GM20431 (cell line): ENCODE results near the gene TIMM23.

Source experiments
- in situ Hi-C: fragments of 300-500 bp; cut with MseI, MboI; formaldehyde crosslinking; loops from one replicate; pipeline ENCODE4 v1.15.0; 2020; ENCODE audit warnings: low sequenced_read_pairs; ENCODE audit not compliant: unreplicated experiment

The TIMM23 gene

DNA sequence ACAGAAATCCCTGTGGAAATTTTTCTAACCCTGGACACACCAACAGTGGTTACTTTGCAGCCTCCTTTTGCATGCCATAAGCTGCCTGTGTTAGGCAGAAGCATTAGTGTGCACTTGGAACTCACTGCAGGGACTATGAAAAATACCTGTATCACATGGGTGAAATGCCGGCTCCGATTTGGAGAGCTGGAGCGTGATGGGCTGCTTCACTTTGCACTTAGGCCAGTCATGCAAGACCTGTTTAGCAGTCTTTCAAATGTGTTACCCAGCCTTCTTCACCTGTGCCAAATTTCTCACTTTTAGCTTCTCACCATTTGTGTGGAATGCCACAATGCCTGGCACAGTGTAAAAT, 46.9 kb downstream of the TIMM23 start:
- in situ Hi-C loops: loop anchor here (25.0 kb wide), 2 partner anchors 207 to 782 kb away; no protein-coding TSS in a partner anchor

GRCh38 chr10:46019569-46020343, 47.5 kb downstream of the TIMM23 start:
- in situ Hi-C loops: loop anchor here (25.0 kb wide), 2 partner anchors 207 to 782 kb away; no protein-coding TSS in a partner anchor

DNA sequence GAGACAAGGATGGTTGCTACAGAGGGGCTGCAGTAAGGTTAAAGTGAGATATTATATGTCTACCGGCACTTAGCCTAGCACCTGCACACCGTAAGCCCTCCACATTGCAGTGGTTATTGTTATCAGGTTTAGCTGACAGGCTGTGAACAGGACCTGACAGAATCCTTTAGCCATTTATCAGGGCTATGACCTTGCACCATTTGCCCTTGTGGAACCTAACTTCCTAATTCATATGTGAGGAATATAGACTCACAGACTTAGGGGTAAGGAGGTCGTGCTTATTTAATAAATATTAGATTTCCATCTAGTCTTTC, 48.0 kb downstream of the TIMM23 start:
- in situ Hi-C loops: loop anchor here (25.0 kb wide), 2 partner anchors 208 to 783 kb away; no protein-coding TSS in a partner anchor

- in situ Hi-C loops: loop anchor here (25.0 kb wide), 2 partner anchors 211 to 786 kb away; no protein-coding TSS in a partner anchor
Measured at GRCh38 chr10:46022978-46023702, 50.9 kb downstream of the TIMM23 start.

DNA sequence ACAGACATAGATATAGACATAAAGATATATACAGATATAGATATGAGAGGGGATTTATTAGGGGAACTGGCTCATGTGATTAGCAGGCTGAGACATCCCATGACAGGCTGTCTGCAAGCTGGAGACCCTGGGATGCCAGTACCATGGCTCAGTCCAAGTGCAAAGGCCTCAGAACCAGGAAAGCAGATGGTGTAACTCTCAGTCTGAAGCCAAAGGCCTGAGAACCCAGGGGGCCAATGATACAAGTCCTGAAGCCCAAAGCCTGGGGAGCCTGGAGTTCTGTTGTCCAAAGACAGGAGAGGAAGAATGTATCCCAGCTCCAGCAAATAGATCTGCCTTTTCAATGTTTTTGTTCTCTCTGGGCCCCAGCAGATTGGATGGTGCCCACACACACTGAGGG, 52.7 kb downstream of the TIMM23 start:
- in situ Hi-C loops: loop anchor here (25.0 kb wide), 2 partner anchors 213 to 788 kb away; no protein-coding TSS in a partner anchor

DNA sequence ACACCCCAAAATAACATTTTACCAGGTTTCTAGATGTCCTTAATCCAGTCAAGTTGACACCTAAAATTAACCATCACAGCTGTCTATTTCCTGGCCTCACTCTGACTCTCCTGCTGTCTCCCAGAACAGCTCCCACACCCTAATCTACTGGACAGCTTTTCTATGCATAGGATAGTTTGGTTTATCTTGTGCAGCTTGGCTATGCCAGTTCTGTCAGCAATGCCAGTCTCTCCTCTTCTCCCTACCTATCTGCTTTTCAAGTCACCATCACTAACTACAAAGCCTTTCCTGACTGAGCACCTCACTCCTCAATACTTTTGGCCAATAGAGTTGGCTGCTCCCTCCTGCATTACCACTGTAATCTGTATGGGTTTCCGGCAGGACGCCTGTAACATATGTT, 53.1 kb downstream of the TIMM23 start:
- in situ Hi-C loops: no loop called here

- in situ Hi-C loops: no loop called here
Measured at GRCh38 chr10:46026106-46026505, 53.8 kb downstream of the TIMM23 start.

GRCh38 chr10:46028584-46029460, 56.5 kb downstream of the TIMM23 start:
- in situ Hi-C loops: no loop called here

- in situ Hi-C loops: no loop called here
Measured at GRCh38 chr10:46029461-46030030, 57.3 kb downstream of the TIMM23 start.

DNA sequence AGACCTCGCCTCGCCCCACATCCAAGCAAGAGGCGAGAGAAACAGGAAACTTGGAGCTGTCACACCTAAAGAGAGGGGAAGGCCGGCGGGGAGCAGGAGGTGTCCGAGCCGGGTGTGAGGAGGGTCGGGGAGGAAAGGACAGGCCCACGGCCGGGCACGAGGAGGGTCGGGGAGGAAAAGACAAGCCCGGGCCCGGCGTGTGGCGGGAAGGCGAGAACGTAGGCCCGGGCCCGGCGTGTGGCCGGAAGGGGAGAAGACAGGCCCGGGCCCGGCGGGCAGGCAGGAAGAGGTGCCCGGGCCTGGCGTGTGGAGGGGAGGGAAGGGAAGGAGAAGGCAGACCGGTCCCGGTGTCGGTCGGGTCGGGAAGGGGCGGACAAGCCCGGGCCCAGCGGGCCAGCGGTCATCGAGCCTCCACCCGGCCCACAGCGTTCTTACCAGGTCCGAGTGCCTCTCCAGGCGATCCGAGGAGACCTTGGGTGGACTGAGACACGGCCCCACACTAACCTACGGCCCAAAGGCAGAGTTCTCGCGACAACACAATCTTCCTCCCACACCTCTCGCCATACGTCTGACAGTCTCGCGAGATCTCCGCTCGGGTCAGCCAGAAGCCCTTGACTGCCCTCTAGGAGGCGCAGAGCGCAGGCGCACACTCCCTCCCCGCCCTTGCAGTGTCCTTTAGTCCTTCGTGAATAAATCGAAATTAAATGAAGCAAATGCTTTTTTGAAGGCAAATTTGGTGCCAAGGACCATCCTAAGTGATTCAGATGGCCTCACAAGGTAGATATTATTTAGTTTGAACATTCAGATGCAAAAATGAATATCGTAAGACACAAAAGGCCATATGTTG, 58.0 kb downstream of the TIMM23 start, which contains the start of gene NCOA4:
NCOA4 (minus strand) TSS at position 533 of the 847 bp plus-strand sequence. CDS start 13,943 bp downstream, outside the sequence.
- in situ Hi-C loops: no loop called here

DNA sequence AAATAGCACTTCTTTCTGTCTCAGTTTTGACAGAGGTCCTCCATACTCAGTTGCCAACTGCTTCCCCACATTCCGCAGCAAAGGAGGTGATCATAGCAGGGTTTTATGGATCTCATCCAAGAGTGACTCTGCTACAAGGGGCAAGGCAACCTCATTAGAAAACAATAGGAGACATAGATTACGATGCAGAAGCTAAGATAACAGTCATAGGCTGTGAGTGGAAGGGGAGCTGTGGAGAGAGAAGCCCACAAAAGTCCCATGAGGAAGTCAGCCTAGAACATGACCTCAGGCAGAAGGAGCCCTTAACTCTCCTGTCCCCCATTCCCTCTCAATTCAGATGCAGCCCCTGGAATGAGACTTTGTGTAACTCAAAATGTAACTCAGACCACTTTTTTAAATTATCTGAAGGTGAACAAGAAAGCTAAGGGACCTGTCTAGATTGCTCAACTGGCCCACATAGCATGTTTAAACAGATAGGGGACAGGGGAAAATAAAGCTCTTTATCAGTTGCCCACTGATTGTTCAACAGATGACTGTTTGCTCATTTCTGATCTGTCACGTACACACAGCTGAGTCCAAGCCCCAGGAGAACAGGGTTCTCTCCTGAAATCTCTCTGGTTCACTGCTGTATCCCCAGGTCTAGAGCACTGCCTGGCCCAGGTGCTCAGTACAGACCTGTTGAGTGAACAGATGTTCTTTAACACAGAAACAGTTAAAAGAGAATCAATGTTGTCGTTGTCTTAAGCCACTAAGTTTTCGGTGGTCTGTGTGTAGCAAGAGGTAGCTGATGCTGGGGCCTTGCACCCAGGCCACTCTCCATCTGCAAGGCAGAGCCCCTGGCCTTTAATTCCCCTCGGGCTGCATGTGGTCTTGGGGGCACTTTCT, 59.6 kb downstream of the TIMM23 start:
- in situ Hi-C loops: no loop called here

DNA sequence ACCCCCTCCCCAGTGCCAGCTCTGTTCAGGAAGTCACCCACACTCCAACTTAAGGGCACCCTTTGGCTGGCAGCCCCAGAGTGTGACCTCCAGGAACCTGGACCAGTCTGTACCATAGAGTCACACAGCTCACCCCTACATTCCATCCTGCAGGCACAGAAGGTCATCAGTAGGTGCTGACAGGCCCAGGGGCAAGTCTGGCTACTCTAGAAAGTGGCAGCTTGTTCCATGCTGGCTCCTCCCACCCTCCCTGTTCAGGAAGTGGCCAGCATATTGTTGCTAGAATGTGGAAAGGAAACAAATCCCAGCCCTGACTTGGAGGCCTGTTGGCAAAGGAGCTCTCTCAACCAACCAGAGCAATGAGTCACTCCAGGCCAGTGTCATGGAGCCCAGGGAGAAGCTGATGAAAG, 61.3 kb downstream of the TIMM23 start:
- in situ Hi-C loops: no loop called here

GRCh38 chr10:46035923-46036849, 63.9 kb downstream of the TIMM23 start:
- in situ Hi-C loops: no loop called here

DNA sequence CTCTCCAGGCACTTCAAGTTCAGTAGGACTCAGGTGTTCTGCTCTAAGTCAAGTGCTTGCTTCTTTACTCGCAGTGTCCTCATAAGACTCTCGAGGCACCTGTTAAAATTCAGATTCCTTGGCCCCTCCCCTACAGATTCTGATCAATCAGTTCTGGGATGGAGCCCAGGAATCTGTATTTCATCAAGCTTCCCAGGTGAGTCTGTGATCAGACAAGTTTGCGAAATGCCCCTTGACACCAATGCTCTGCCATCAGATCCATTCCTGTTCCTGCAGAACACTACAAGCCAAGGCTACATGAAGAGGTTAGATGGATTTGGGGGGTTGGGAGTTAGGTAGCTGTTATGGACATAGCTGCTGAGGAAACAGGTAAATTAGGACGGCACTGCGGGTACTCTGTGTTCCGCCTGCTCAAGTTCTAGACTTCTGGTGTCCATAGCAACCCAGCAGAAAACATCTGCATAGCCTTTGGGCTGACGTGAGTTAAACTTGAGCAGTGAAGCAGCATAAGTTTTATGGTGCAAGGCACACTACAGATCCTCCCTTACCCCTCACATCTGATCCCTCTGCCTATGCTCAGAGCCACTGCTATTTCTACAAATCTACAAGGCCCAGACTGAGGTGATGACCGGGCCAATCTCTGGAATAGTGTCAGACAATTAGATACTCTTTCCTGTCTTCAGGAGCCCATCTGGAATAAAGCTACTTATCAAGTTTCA, 65.0 kb downstream of the TIMM23 start:
- in situ Hi-C loops: no loop called here

GRCh38 chr10:46040004-46040403, 67.7 kb downstream of the TIMM23 start:
- in situ Hi-C loops: no loop called here

DNA sequence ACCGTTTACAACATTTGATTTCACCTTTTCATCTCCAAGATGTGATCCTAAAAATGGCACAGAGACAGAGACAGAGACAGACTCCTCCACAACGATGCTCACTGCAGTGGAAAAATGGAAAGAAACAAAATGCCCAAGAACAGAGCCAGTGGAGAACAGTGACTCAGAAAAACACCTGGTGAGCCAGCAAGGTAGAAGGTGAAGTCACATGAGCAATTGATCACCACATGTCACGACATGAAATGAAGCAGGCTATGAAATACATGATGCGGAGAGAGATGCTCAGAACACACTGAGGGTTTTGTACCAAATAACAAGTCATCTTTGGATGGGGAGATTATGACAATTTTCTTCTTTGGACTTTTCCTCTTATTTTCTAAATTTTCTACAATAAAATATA, 70.2 kb downstream of the TIMM23 start:
- in situ Hi-C loops: no loop called here

- in situ Hi-C loops: no loop called here
Measured at GRCh38 chr10:46046261-46046660, 74.0 kb downstream of the TIMM23 start, which contains the start of gene MSMB. MSMB (minus strand) TSS chr10:46046269; CDS start chr10:46046237, 32 bp downstream.
